Astrocyte of the cerebellum (primary cell): ENCODE measurements around the gene TENT4B.

ENCODE experiments used
- DNase-seq: peaks from one replicate; pipeline ENCODE4 v3.0.0-alpha.2; 2011; ENCODE audit warnings: low read depth
- H3K4me3 ChIP-seq: 2 replicates; pipeline ENCODE4 v1.5.1; 2011; ENCODE audit warnings: mild to moderate bottlenecking, low read depth, low read length, moderate library complexity
- CTCF ChIP-seq: IDR thresholded peaks from 2 replicates; pipeline ENCODE4 v1.5.1; 2012; ENCODE audit warnings: low read length, low read depth, moderate library complexity, mild to moderate bottlenecking; ENCODE audit errors: missing control alignments
- in situ Hi-C: cut with HindIII; loops from 2 replicates; pipeline ENCODE4 v1.10.0; 2017; ENCODE audit warnings: low sequenced_read_pairs

The TENT4B gene

DNA sequence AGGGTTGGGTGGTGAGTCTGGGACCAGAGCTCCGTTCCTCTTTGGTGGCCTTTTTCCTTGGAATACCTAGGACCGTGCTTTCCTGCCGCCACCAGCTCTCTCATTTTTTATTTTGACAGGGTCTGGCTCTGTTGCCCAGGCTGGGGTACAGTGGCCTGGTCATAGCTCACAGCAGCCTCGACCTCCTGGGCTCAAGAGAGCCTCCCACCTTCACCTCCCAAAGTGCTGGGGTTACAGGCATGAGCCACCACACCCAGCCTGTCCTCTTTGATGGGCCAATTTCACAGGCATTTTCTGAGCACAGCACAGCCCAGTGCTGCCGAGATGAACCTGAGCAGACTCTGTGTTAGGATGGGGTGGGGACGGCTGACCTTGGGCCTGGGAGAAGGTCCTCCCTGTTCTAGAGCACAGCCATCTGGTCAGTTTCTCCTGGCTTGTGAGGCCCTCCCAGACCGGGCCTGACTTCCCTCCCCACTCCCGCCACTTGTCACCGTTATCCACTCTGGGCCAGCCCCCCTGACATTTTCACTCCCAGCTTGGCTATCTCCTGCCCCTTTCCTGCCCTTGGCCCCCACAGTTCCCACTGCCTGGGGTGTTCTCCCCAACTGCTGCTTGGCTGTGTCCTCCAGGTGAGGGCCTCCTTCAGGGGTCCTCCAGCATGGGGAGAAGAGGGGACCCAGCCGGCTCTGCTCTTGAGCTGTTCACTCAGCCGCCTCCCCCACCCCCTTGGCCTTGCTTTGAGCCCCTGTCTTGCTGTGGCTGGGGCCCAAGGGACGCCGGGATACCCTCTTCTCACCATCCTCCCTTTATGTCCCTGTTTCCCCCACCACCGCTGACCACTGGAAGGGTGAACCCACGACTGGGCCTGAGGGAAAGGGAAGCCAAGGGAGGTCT lies 118.3 kb downstream of the TENT4B start:
- in situ Hi-C loops, result no loop called here
- H3K4me3 ChIP-seq, result no peak overlapping the region
- TF ChIP-seq CTCF, result no peak
- DNase-seq, result no peak

DNA sequence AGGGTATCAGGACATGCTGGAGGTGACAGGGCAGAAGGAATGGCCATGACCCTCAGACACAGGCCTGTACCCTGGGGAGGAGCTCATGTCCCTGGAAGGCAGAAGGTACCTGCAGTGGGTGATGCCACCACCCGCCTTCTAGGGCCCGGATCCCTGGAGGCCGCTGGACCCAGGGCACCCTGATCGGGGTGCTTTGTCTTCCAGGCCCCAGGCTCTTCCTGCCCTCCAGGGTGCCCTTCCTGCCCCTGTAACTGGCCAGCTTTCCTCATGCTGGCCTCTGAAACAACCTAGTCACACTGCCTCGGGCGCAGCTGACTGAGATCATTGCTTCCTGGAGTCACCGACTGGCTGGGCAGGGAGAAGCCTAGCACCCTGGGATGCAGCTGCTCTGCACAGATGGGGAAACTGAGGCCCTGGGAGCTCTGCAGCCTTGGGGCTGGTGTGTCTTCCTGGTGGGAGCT lies 119.0 kb downstream of the TENT4B start:
- no peak for TF ChIP-seq CTCF
- DNase-seq, result no peak
- no peak overlapping the region for H3K4me3 ChIP-seq
- in situ Hi-C loops, result no loop called here

DNA sequence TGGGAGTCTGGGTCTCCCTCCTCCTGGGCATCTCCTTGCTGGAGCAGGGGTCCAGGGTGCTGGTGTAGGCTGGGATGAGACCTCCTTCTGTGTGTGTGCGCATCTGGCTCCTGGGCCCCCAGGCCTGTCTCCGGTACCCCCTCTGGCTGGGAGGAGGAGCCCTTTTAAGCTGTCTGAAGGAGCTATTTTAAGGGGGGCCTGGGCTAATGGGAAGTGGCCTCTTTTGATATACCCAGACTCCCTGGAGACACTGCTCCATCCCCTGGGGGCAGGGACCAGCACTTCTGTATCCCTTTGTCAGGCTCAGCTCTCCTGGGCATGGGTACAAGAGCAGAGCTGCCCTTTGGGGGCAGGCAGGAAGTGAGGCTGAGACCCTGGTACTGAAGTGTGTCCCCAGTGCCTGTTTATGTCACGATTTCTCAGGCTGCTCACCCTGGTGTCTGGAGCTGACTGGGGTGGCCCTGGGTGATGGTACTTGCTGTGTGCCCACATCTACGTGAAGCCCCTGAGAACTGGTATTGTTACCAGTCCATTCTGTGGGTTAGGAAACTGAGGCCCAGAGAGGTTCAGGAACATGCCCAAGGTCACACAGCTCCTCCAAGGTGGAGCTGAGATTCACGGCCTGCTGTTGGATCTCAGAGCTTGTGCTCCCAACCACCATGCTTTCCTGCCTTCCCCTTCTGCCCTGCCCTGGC lies 119.7 kb downstream of the TENT4B start:
- no peak for DNase-seq
- TF ChIP-seq CTCF, result no peak
- no peak overlapping the region for H3K4me3 ChIP-seq
- in situ Hi-C loops, result no loop called here

- no peak overlapping the region for H3K4me3 ChIP-seq
- TF ChIP-seq CTCF, result no peak
- in situ Hi-C loops, result no loop called here
- no peak for DNase-seq
These were observed 120.2 kb downstream of the TENT4B start for GRCh38 chr16:50273382-50273690.

DNA sequence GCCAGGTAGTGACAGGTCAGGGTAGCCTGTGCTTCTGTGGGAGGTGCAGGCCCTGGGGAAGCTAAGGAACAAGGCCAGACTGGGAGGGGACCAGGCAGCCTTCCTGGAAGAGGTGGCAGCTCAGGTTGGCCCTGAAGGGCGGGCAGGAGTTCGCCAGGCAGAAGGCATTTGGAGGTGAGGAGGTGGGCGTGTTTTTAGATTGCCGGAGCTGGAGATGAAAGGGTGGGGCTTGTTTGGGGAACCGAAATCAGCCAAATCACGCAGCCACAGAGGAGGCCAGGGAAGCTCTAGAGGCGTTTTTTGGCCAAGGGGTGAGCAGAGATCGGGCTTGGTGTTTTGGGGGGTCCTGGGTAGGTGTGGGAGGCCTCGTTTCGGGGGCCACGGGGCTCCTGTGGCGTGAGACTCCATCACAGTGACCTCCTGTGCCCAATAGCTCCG lies 120.8 kb downstream of the TENT4B start:
- no peak for DNase-seq
- in situ Hi-C loops, result no loop called here
- H3K4me3 ChIP-seq, result no peak overlapping the region
- TF ChIP-seq CTCF, result no peak

GRCh38 chr16:50274326-50275097 lies 121.4 kb downstream of the TENT4B start:
- TF ChIP-seq CTCF, result no peak
- in situ Hi-C loops, result no loop called here
- H3K4me3 ChIP-seq, result no peak overlapping the region
- DNase-seq, result no peak
